ENCODE data around the gene ZNF765.
"Not testable (repeated sequence)": the region's sequence is repeated elsewhere in the genome, so short reads cannot be mapped to it uniquely, and the experiment has no call there.

Gene ZNF765

DNA sequence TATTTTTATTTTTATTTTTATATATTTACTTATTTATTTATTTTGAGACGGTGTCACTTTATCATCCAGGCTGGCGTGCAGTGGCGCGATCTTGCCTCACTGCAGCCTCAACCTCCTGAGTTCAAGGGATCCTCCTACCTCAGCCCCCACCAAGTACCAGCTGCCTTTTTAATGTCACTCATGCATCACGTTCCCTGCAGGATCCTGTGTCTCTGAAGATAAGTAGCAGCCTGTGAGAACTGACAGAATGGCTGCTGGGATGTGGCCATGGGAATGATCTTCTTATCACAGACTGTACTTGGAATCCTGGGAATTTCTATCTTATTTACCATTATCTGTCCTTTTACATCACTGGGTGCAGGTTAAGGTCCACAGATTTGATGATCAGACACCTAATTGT lies 27.6 kb downstream of the ZNF765 start:
- DNase-seq: no peak

DNA sequence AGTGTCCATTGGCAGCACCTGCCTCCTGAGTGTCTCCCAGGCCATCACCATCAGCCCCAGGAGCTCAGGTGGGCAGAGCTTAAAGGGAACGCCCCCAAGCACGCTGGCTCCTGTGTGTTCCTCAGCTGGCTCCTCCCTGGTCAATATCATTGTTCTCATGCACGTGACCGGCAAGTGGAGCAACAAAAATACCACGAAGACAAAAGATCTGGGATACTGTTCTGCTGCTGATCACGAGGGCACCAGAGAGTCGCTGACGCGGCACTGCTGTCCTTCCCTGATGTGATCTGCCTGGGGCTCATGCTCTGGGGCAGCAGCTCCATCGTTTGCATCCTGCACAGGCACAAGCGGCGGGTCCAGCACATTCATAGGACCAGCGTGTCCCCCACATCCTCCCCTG lies 28.1 kb downstream of the ZNF765 start:
- DNase-seq: not testable (repeated sequence)

DNA sequence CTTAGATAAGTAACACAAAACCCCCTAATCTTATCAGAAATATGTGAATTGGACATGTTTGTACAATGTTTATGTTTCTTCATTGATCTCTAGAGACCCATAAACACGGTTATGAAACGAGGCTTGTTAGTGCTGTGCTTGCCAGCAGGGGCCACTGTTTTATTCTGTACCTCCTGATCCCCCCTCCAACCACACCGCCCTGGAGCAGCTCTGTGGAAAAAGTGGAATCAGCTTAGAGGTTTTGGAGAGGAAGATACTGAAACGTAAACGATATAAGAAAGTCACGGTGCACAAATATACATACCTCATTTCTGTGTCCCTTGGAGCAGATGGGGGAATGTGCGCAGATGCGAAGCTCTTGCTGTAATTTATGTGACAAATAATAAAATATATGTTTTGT lies 28.7 kb downstream of the ZNF765 start:
- not testable (repeated sequence) for DNase-seq

DNA sequence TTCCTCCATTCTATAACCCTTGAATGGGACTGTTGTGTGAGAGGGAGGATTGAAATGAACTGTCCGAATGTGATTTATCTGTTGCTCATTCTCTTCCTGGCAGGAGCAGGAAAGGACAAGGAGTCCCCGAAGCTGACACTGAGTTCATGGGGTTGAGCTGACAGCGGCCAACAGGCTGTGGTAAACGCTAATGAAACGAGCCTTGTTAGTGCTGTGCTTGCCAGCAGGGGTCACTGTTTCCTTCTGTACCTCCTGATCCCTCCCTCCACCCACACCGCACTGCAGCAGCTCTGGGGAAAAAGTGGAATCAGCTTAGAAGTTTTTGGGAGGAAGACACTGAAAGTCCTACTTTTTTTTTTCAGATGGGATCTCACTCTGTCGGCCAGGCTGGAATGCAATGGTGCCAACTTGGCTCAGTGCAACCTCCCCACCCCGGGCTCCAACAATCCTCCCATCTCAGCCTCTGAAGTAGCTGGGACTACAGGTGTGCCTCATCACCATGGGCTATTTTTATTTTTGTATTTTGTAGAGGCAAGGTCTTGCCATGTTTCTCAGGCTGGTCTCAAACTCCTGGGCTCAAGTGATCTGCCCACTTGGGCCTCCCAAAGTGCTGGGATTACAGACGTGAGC lies 30.1 kb downstream of the ZNF765 start:
- peak; percentile 17 to 57 (median 42) for DNase-seq

DNA sequence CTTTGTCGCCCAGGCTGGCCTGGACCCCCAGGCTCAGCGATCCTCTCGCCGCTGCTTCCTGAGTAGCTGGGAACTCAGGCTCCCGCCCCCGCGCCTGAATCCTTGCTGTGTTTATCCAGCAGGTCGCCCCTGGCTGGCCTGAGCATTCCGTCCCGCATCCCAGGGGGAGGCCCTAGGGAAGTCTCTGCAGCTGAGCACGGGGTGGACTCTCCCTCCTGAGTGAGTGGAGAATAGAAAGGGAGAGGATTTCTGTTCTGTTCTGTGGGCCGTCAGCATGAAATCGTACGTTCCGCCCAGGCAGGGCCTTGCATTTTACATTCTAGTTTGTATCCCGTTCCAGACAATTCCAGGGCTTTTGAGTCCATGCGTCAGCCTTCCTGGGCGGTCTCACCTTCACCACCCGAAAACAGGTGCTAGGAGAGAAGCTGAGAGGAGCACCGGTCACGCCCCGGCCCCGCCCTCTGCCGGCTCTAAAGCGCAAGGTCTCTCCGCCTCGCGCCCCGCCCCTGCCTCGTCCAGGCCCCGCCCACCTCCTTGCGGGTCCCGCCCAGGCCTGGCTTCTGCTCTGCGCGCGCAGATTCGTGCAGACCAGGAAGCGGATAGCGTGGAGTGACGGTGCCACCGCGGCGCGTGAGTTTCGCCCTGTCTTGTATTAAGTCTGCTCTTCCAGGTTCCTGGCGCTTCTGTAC lies 36.6 kb downstream of the ZNF765 start, which contains the start of gene ZNF761:
Gene ZNF761 (plus strand): TSS at position 586 of the 689 bp plus-strand sequence. CDS start 15,285 bp downstream, outside the sequence.
- DNase-seq: peak; percentile 93 to 99 (median 95)

GRCh38 chr19:53432088-53432661 lies 37.2 kb downstream of the ZNF765 start:
- peak in 2 of 5 experiments; percentile 9 to 27 for DNase-seq

DNA sequence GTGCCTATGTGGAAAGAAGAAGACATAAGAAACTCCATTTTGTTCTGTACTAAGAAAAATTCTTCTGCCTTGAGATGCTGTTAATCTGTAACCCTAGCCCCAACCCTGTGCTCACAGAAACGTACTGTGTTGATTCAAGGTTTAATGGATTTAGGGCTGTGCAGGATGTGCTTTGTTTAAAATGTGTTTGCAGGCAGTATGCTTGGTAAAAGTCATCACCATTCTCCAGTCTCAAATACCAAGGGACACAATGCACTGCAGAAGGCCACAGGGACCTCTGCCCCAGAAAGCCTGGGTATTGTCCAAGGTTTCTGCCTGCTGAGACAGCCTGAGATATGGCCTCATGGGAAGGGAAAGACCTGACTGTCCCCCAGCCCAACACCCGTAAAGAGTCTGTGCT lies 48.9 kb downstream of the ZNF765 start:
- not testable (repeated sequence) for DNase-seq

GRCh38 chr19:53447196-53447595 lies 52.2 kb downstream of the ZNF765 start:
- not testable (repeated sequence) for DNase-seq

DNA sequence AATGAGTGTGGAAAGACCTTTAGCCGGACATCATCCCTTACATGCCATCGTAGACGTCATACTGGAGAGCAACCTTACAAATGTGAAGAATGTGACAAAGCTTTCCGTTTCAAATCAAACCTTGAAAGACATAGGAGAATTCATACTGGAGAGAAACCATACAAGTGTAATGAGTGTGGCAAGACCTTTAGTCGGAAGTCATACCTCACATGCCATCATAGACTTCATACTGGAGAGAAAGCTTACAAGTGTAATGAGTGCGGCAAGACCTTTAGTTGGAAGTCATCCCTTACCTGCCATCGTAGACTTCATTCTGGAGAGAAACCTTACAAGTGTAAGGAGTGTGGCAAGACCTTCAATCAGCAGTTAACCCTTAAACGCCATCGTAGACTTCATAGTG lies 60.9 kb downstream of the ZNF765 start:
- DNase-seq: no peak

- DNase-seq: not testable (repeated sequence)
Observed at GRCh38 chr19:53460131-53460721, 65.3 kb downstream of the ZNF765 start.

DNA sequence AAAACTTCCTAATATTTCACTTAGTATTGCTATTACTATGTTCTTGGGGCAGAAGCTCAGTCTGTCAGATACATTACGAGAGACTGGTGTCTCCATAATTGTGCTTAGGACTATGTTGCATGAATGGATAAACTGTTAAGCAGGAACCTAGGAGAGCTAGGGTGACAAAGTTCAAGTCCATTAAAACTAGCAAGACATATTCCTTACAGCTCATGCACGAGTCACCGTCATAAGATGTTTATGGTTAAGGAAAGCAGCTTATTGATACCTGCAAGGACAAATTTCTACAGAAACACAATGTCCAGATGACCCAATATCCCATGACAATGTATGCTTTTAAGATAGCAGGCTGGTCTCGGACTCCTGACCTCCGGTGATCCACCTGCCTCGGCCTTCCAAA lies 66.9 kb downstream of the ZNF765 start:
- DNase-seq: no peak

DNA sequence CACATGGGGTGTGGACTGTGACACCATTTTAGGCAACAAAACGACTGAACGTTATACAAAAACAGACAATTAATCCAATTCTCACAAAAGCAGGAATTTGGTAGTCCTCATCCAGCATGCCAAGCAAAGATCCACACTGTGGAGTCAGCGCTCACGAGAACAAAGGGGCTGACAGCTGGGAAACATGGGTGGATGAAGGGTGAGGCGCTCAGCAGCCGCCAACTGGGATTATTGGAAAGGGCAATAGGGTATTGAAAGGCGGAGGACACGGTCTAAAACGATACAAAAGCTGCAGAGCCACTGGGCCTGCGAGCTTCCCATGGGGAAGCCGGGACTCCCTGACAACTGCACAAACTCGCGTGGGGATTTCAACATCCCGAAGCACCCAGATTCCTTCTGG lies 67.9 kb downstream of the ZNF765 start:
- DNase-seq: no peak

GRCh38 chr19:53463263-53463662 lies 68.3 kb downstream of the ZNF765 start:
- no peak for DNase-seq

- DNase-seq: peak in 1 of 5 experiments; percentile 8
Observed at GRCh38 chr19:53466726-53467484, 72.0 kb downstream of the ZNF765 start.

DNA sequence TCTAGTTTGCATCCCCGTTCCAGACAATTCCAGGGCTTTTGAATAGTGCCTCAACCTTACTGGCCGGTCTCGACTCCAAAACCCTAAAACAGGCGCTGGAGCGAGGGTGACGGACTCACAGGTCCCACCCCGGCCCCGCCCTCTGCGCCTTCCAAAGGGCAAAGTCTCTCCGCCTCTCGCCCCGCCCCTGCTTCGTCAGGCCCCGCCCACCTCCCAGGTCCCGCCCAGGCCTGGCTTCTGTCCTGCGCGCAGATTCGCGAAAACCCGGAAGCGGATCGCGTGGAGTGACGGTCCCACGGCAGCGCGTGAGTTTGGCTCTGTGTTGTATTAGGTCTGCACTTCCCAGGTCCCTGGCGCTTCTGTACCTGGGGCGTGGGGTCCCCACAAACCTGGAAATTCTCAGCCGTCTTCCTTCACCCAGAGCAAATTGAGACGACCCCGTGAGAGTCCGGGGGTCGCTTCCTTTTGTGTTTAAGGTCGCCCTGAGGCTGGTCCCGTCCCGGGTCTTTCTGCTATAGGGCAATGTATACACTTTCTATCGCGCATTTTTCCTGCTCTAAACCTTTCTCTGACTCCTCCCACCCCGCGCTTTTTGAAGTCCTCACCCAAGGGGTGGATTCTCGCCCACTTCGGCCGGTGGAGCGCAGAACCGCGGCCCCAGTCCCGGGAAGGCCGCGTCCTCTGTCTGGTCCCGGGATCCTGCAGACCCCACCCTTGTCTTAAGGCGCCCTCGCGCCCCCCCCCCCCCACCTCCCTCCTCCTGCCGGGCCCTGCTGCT lies 72.7 kb downstream of the ZNF765 start, which contains the start of gene ZNF813:
Gene ZNF813 (plus strand): TSS at position 249 of the 778 bp plus-strand sequence. CDS start 16,090 bp downstream, outside the sequence.
- peak; percentile 79 to 96 (median 93) for DNase-seq

DNA sequence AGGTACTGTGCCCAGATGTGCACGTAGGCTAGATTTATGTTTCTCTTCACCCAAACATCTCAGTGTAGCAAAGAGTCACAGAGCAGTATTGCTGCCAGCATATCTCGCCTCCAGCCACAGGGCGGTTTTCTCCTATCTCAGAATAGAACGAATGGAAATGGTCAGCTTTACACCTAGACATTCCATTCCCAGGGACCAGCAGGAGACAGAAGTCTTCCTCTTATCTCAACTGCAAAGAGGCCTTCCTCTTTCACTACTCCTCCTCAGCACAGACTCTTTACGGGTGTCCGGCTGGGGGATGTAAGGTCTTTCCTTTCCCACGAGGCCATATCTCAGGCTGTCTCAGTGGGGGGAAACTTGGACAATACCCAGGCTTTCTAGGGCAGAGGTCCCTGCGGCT lies 73.7 kb downstream of the ZNF765 start:
- DNase-seq: not testable (repeated sequence)

DNA sequence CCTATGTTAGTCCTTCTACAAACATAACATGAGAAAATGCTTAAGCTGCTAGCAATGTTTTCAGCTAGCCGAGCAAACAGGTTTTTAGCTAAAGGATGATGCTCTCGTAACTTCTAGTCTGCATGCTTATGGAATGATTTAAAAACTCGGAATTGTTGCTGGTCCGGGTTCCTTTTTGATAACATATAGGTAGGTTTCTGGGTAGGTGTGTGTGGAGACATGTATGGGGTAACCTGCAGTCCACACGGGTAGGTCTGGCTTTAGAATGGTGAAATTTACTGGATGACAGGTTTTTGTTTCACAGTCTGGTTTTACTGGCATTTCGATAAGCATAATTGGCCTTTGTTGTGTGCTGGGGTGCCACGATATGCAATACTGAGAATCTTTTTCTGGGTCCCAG lies 77.0 kb downstream of the ZNF765 start:
- DNase-seq: no peak

- not testable (repeated sequence) for DNase-seq
Observed at GRCh38 chr19:53474832-53475231, 79.9 kb downstream of the ZNF765 start.

- DNase-seq: not testable (repeated sequence)
Observed at GRCh38 chr19:53475470-53475869, 80.5 kb downstream of the ZNF765 start.
